K562 (cell line): ENCODE measurements around the gene TSHR. TPM values are rescaled to one million over a fixed set of nuclear protein-coding genes. Genes with fewer than 3 reads are reported as not detected.

ENCODE experiments used
- ADNP ChIP-seq: fragments of 200-800 bp; sonication (Bioruptor generic); IDR thresholded peaks from 2 replicates; pipeline ENCODE4 v1.6.1; 2016; ENCODE audit warnings: missing genetic modification characterization, missing compliant biosample characterization
- CBX3 ChIP-seq, 2 experiments: IDR thresholded peaks; 1 replicate in 1 of 2; 2 replicates in 1 of 2; pipeline ENCODE4 v1.6.1; 2012; ENCODE audit warnings: inconsistent platforms in 2 of 2, low read length in 2 of 2, borderline replicate concordance in 1 of 2, control low read depth in 1 of 2
- ETV6 ChIP-seq, 3 experiments: fragments of 150-350 bp in 1 of 3; sonication (generic) in 1 of 3; formaldehyde crosslinking in 1 of 3; IDR thresholded peaks; 2 replicates each; pipeline versions ENCODE4 v1.6.1 to v1.8.0; 2014 to 2022; ENCODE audit warnings: borderline replicate concordance in 2 of 3, low read depth in 2 of 3, antibody characterized with exemption in 1 of 3, low read length in 1 of 3, mild to moderate bottlenecking in 1 of 3, missing genetic modification reagents in 1 of 3
- MAFG ChIP-seq: fragments of 450-650 bp; conservative IDR thresholded peaks from 2 replicates; pipeline ENCODE4 v1.6.1; 2016; ENCODE audit warnings: missing genetic modification characterization, missing compliant biosample characterization
- POLR2A ChIP-seq: fragments of 450-650 bp; conservative IDR thresholded peaks from 2 replicates; pipeline ENCODE4 v1.6.1; 2016
- ZNF263 ChIP-seq: sonication (generic); formaldehyde crosslinking; IDR thresholded peaks from 2 replicates; pipeline ENCODE4 v1.8.0; 2022; ENCODE audit warnings: mild to moderate bottlenecking, missing genetic modification reagents, borderline replicate concordance
- polyA plus RNA-seq, 8 experiments: library from polyadenylated mRNA; depleted of rRNA in 4 of 8; stranded (reverse) in 5 of 8; unstranded in 3 of 8; fragments of >200 nt; fragmentation: Nextera tagmentation in 2 of 8; fragmentation: Illumina TruSeq in 1 of 8; extraction: Ambion mirVana in 2 of 8; extraction: Trizol in 1 of 8; gene quantifications; 2 replicates each; pipeline versions ENCODE4 v1.2.1 to v1.2.3, GENCODE V29; 2011 to 2014; ENCODE audit warnings: inconsistent platforms in 1 of 8, missing spikeins in 1 of 8
- total RNA-seq, 7 experiments: library from RNA; depleted of rRNA in 6 of 7; stranded (reverse); fragments of >200 nt in 6 of 7; fragmentation: Illumina TruSeq in 2 of 7; extraction: Trizol in 2 of 7; gene quantifications; 2 replicates each; pipeline versions ENCODE4 v1.2.1 to v1.2.3, GENCODE V29; 2011 to 2021; ENCODE audit warnings: low replicate concordance in 1 of 7
- TF ChIP-seq, protein P1 (sequence below), 2 experiments: fragments of 450-650 bp; formaldehyde crosslinking in 1 of 2; IDR thresholded peaks; 2 replicates each; pipeline versions ENCODE4 v1.4.0 to v1.6.1; 2014 to 2020; ENCODE audit warnings: mild to moderate bottlenecking in 2 of 2, borderline replicate concordance in 1 of 2, low read depth in 1 of 2
- TF ChIP-seq, protein P2 (sequence below): fragments of 250-450 bp; sonication (Bioruptor Pico); IDR thresholded peaks from 2 replicates; pipeline ENCODE4 v1.8.0; 2021; ENCODE audit warnings: moderate library complexity, mild to moderate bottlenecking, inconsistent platforms
- TF ChIP-seq, protein P3 (sequence below), 2 experiments: fragments of 450-650 bp in 1 of 2; sonication (generic) in 1 of 2; formaldehyde crosslinking in 1 of 2; IDR thresholded peaks in 1 of 2; conservative IDR thresholded peaks in 1 of 2; 2 replicates each; pipeline versions ENCODE4 v1.6.1 to v1.8.1; 2016 to 2023; ENCODE audit warnings: mild to moderate bottlenecking in 2 of 2, moderate library complexity in 2 of 2, inconsistent platforms in 1 of 2, missing genetic modification reagents in 1 of 2
- TF ChIP-seq, protein P4 (sequence below), 2 experiments: fragments of 450-650 bp in 1 of 2; sonication (generic) in 1 of 2; formaldehyde crosslinking; conservative IDR thresholded peaks; 2 replicates each; pipeline versions ENCODE4 v1.4.0 to v1.8.1; 2020 to 2022; ENCODE audit warnings: mild to moderate bottlenecking in 1 of 2, missing genetic modification reagents in 1 of 2

Gene TSHR
- total and polyA plus RNA-seq, 9 of the 15 experiments (the other 6 are each of a cell fraction or from before 2014, with no cell fraction given) = 0.01 to 0.10 TPM; not detected in 7

DNA sequence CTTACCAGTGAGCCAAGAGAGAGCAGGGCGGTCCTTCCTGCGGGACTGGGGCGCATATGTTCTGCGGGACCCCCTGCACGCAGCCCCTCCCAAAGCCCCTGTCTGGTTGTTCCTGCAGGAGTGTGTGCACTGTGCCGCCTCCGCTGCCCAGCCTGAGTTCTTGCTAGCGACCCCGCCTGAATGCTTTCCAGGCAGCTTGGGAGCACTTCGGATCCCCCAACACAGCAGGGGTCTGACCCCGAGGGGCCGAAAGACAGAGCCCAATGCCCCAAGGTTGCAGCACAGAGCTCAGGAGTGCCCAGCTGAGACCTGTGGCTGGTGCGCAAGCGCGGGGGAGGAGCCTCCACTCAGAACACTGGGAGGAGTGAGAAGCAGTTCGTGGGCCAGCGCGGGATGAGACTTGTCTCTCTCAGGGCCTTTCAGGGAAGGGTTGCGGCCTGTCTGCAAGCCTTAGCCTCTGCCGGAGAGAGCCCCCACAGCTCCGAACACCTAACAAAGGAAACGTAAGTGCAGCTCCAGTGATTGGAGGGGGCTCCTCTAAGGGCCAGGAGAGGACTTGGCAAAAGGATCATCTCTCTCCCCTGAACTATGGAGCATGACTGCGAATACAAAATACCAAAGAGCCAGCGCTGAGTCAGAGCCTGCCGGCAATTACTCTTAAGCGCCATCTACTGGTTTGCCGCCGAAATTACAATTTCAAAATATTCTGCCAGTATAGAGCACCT lies 214.8 kb downstream of the TSHR start (continued):
- TF ChIP-seq, protein P1, sequence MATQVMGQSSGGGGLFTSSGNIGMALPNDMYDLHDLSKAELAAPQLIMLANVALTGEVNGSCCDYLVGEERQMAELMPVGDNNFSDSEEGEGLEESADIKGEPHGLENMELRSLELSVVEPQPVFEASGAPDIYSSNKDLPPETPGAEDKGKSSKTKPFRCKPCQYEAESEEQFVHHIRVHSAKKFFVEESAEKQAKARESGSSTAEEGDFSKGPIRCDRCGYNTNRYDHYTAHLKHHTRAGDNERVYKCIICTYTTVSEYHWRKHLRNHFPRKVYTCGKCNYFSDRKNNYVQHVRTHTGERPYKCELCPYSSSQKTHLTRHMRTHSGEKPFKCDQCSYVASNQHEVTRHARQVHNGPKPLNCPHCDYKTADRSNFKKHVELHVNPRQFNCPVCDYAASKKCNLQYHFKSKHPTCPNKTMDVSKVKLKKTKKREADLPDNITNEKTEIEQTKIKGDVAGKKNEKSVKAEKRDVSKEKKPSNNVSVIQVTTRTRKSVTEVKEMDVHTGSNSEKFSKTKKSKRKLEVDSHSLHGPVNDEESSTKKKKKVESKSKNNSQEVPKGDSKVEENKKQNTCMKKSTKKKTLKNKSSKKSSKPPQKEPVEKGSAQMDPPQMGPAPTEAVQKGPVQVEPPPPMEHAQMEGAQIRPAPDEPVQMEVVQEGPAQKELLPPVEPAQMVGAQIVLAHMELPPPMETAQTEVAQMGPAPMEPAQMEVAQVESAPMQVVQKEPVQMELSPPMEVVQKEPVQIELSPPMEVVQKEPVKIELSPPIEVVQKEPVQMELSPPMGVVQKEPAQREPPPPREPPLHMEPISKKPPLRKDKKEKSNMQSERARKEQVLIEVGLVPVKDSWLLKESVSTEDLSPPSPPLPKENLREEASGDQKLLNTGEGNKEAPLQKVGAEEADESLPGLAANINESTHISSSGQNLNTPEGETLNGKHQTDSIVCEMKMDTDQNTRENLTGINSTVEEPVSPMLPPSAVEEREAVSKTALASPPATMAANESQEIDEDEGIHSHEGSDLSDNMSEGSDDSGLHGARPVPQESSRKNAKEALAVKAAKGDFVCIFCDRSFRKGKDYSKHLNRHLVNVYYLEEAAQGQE (IDR thresholded peaks at IDR 0.05; ENCODE audit: borderline replicate concordance) = peak; percentile 44; the same call in 1 of the 2 replicates
- TF ChIP-seq, protein P1 (CRISPR knock-in tag; IDR thresholded peaks at IDR 0.05; ENCODE audit: low read depth) = no peak
- TF ChIP-seq, protein P2, sequence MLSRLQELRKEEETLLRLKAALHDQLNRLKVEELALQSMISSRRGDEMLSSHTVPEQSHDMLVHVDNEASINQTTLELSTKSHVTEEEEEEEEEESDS (CRISPR knock-in tag) = no peak
- TF ChIP-seq, protein P3, sequence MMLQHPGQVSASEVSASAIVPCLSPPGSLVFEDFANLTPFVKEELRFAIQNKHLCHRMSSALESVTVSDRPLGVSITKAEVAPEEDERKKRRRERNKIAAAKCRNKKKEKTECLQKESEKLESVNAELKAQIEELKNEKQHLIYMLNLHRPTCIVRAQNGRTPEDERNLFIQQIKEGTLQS (IDR thresholded peaks at IDR 0.05) = peak; percentile 77
- TF ChIP-seq, protein P3 (CRISPR knock-in tag; conservative IDR thresholded peaks at IDR 0.05) = no peak; the same call in 1 of the 2 replicates
- TF ChIP-seq ETV6 (IDR thresholded peaks at IDR 0.05; ENCODE audit: borderline replicate concordance in 1 of 2, low read depth in 2 of 2, low read length in 1 of 2) (no peak), ETV6 (CRISPR knock-in tag; IDR thresholded peaks at IDR 0.05; ENCODE audit: borderline replicate concordance) (no peak), ZNF263 (CRISPR knock-in tag) (peak; percentile 86), ADNP (tag) (no peak), CBX3 (IDR thresholded peaks at IDR 0.05; ENCODE audit: borderline replicate concordance in 1 of 2, low read length in 2 of 2) (0 out of 3 replicates have a peak, but pooled peaks of 1 of the 2 experiments have one; percentile 32), POLR2A (peak; percentile 82), MAFG (peak; percentile 51)
- TF ChIP-seq, protein P4, sequence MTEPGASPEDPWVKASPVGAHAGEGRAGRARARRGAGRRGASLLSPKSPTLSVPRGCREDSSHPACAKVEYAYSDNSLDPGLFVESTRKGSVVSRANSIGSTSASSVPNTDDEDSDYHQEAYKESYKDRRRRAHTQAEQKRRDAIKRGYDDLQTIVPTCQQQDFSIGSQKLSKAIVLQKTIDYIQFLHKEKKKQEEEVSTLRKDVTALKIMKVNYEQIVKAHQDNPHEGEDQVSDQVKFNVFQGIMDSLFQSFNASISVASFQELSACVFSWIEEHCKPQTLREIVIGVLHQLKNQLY (CRISPR knock-in tag; conservative IDR thresholded peaks at IDR 0.05) = no peak
